ENCODE measurements around the gene PTPRN2.

The PTPRN2 gene

DNA sequence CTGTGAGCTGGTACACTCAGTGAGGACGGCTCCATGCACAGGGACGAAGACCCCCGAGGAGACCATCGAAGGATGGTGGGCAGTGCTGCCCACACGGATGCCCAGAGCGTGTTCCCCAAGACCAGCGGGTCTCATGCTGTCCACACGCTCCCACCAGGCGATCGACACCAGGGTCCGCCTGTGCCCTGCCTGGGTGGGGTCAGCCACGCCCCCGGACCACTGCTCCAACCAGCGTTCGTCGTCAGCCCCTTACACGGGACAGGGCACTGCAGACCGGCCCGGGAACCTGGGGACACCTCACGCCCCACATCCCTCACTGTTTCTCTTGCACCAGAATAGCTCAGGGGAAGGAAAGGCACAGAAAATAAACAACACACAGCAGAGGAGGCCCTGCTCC, 1027.4 kb downstream of the PTPRN2 start:
- no peak for DNase-seq (ENCODE audit: low read depth in 2 of 2)

- DNase-seq (ENCODE audit: low read depth in 2 of 2): no peak
Measured at GRCh38 chr7:157559596-157560257, 1027.9 kb downstream of the PTPRN2 start.

GRCh38 chr7:157558875-157559595, 1028.6 kb downstream of the PTPRN2 start:
- no peak for DNase-seq (ENCODE audit: low read depth in 2 of 2)

DNA sequence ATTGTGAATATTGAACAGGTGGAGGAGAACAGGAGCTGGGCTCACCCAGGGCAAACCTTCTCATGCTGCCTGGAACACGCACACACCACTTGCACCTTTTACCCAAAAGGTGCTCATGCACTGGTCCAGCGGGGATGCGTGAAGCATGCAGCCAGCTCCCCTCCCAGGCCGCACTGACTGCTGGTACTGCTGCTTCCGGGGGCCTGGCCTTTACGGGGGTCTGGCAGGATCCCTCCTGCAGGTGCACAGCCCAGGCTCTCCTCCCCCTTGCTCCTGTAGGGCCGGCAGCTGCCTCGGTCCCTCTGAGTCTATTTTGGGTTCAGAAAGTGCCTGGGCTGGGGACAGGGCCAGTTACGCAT, 1029.1 kb downstream of the PTPRN2 start:
- no peak for DNase-seq (ENCODE audit: low read depth in 2 of 2)

- DNase-seq (ENCODE audit: low read depth in 2 of 2): no peak
Measured at GRCh38 chr7:157558061-157558460, 1029.6 kb downstream of the PTPRN2 start.

DNA sequence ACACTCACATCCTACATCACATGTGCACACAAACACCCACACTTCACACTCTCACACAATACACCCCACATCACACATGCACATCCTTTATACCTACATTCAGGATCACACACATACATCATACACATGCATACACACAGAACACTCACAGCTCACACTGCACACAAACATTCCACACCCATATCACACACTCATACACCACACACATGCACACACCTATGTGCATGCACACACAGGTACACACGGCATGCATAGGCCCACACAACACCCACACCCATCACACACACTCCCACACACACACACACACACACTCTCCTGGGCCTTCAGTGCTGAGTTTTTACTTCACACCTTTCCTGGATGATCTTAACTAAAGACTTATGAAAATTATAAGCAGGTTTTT, 1030.4 kb downstream of the PTPRN2 start:
- DNase-seq (ENCODE audit: low read depth in 2 of 2): no peak

- no peak for DNase-seq (ENCODE audit: low read depth in 2 of 2)
Measured at GRCh38 chr7:157556642-157556944, 1031.0 kb downstream of the PTPRN2 start.

DNA sequence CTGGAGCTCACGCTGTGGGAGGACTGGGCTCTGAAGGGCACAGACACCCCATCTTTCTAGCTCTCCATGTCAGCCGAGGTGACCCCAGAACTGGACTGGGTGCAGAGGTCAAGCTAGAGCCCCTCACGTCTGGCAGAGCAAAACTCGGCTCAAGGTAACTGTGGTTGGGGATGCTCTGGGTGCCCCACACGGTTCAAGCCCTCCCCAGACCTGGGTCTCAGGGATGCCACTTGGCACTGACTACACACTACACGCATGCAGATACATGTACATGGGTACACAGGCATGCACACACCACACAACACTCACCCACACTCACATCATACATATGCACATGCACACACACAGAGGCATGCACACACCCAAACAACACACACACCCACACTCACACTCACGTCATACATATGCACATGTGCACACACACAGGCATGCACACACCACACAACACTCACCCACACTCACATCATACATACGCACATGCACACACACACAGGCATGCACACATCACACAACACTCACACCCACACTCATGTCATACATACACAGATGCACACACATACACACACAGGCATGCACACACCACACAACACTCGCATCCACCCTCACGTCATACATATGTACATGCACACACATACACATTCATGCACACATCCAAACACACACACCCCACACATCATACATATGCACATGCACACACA, 1031.5 kb downstream of the PTPRN2 start:
- no peak for DNase-seq (ENCODE audit: low read depth in 2 of 2)

DNA sequence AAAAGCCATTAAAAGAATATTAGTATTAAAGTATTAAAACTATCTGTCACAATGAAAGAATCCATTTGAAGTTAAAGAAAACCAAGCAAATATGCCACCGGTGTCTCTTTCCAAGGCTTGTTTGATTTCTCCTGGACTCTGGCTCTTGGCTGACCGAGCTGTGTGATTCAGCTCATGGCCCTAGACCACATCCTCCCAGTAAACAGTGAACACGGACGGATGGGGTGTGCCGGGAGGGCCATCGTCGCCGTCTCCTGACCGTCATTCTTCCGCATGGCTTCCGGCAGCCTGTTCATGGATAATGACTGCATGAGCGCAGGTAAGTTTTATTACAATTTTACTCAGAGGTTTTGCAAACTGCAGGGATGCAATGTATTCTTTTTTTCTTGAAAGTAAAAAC, 1032.3 kb downstream of the PTPRN2 start:
- no peak for DNase-seq (ENCODE audit: low read depth in 2 of 2)

- no peak for DNase-seq (ENCODE audit: low read depth in 2 of 2)
Measured at GRCh38 chr7:157554393-157555238, 1033.0 kb downstream of the PTPRN2 start.

DNA sequence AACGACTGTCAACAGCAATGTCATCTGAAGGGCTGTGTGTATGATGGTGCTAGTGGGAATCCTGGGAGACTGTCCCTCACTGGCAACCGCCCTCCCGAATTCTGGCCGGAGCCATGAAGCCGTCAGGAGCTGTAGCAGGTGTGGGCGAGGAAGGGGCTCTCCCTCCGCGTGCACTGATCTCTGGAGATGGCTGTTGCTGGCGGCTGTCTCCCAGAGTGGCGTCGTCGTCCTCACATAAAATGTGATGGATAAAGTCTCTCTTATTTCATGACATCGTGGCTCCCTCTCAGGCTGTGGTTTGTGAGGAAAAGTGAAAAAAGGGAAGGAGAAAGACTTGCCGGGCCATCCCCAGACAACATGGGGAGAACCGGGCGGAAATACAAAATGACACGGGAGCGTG, 1034.4 kb downstream of the PTPRN2 start:
- no peak for DNase-seq (ENCODE audit: low read depth in 2 of 2)

GRCh38 chr7:157552295-157552993, 1035.2 kb downstream of the PTPRN2 start:
- DNase-seq (ENCODE audit: low read depth in 2 of 2): no peak

- DNase-seq (ENCODE audit: low read depth in 2 of 2): no peak
Measured at GRCh38 chr7:157551325-157552070, 1036.1 kb downstream of the PTPRN2 start.

- DNase-seq (ENCODE audit: low read depth in 2 of 2): no peak
Measured at GRCh38 chr7:157550300-157551275, 1037.0 kb downstream of the PTPRN2 start.

GRCh38 chr7:157549612-157550299, 1037.9 kb downstream of the PTPRN2 start:
- DNase-seq (ENCODE audit: low read depth in 2 of 2): no peak

GRCh38 chr7:157548691-157549303, 1038.8 kb downstream of the PTPRN2 start:
- no peak for DNase-seq (ENCODE audit: low read depth in 2 of 2)

DNA sequence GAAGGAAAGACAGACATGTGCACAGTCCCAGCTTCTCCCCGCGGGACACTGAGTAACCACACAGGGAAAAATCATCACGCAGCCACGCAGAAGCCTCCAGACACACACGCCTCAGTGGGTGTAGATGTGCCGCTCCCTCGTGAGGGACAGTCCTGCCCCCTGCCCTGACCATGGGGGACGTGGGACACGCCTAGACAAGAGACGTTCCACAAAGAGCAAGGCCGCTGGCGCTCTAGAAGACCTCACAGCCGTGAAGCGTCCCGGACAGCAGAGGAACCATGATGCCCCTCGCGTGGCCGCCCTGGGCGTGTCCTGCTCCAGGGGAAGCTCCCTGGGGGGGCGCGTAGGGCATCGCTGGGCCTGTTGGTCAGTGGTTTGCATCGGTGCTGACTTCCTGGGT, 1040.0 kb downstream of the PTPRN2 start:
- DNase-seq (ENCODE audit: low read depth in 2 of 2): no peak

DNA sequence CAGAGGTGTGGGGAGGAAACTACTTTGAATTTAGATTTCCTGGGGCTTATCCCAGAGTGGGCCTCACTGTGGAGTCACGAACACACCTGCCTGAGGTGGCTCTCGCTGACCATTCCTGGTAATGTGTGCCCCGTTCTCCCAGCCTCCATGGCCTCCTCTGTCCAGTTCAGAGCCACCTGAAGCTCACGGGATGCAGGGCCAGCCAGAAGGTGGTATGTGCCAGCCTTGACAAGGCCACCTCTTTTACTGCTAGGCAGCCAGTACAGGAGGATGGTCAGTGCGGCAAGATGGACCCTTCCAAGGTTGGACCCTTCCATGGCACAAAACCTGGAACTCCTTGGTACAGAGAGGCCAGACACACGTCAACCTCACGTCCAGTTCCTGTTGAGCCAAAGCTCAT, 1040.5 kb downstream of the PTPRN2 start:
- DNase-seq (ENCODE audit: low read depth in 2 of 2): no peak

- no peak for DNase-seq (ENCODE audit: low read depth in 2 of 2)
Measured at GRCh38 chr7:157545681-157546060, 1042.0 kb downstream of the PTPRN2 start.

Data from activated CD4-positive, alpha-beta T cell treated with anti-CD3 and anti-CD28 coated beads for 24 hours (primary cell).